IPS-18c (cell line): ENCODE results near the gene EIF4H.
"Not testable (repeated sequence)": the region's sequence is repeated elsewhere in the genome, so short reads cannot be mapped to it uniquely, and the experiment has no call there.

ENCODE experiments used
- H3K4me3 ChIP-seq: 2 replicates; pipeline ENCODE4 v1.7.0; 2013; ENCODE audit warnings: low read depth, mild to moderate bottlenecking, low read length, moderate library complexity; ENCODE audit not compliant: insufficient read depth
- H3K9me3 ChIP-seq: one replicate; pipeline ENCODE4 v1.6.1; 2013; ENCODE audit warnings: mild to moderate bottlenecking, low read length, moderate library complexity; ENCODE audit not compliant: control insufficient read depth, insufficient read depth

Gene EIF4H

GRCh38 chr7:74212661-74213060, 38.5 kb downstream of the EIF4H start:
- no peaks in the 10 kb centered on the region for H3K9me3 ChIP-seq
- H3K4me3 ChIP-seq, result no peak overlapping the region

GRCh38 chr7:74214816-74215630, 40.9 kb downstream of the EIF4H start:
- Histone ChIP-seq H3K9me3 (no peaks in the 10 kb centered on the region), H3K4me3 (no peak overlapping the region)

GRCh38 chr7:74215921-74216320, 41.8 kb downstream of the EIF4H start:
- no peak overlapping the region for H3K4me3 ChIP-seq
- H3K9me3 ChIP-seq, result no peaks in the 10 kb centered on the region

- no peaks in the 10 kb centered on the region for H3K9me3 ChIP-seq
Observed at GRCh38 chr7:74216361-74216761, 42.2 kb downstream of the EIF4H start.

GRCh38 chr7:74217455-74218342, 43.5 kb downstream of the EIF4H start:
- Histone ChIP-seq H3K9me3 (no peaks in the 10 kb centered on the region), H3K4me3 (no peak overlapping the region)

More at GRCh38 chr7:74216361-74216761, 42.2 kb downstream of the EIF4H start:
- no peak overlapping the region for H3K4me3 ChIP-seq

- no peak overlapping the region for H3K4me3 ChIP-seq
- H3K9me3 ChIP-seq, result no peaks in the 10 kb centered on the region
Observed at GRCh38 chr7:74218343-74218698, 44.2 kb downstream of the EIF4H start.

GRCh38 chr7:74219416-74219815, 45.3 kb downstream of the EIF4H start:
- no peaks in the 10 kb centered on the region for H3K9me3 ChIP-seq
- H3K4me3 ChIP-seq, result no peak overlapping the region

GRCh38 chr7:74220229-74220628, 46.1 kb downstream of the EIF4H start:
- H3K9me3 ChIP-seq, result no peaks in the 10 kb centered on the region

GRCh38 chr7:74221713-74222112, 47.6 kb downstream of the EIF4H start:
- H3K9me3 ChIP-seq, result no peaks in the 10 kb centered on the region
- no peak overlapping the region for H3K4me3 ChIP-seq

More at GRCh38 chr7:74220229-74220628, 46.1 kb downstream of the EIF4H start:
- H3K4me3 ChIP-seq, result no peak overlapping the region

GRCh38 chr7:74222851-74223710, 48.9 kb downstream of the EIF4H start:
- Histone ChIP-seq H3K4me3 (no peak overlapping the region), H3K9me3 (no peaks in the 10 kb centered on the region)

GRCh38 chr7:74223711-74224510, 49.8 kb downstream of the EIF4H start:
- Histone ChIP-seq H3K9me3 (no peaks in the 10 kb centered on the region), H3K4me3 (no peak overlapping the region)

GRCh38 chr7:74224511-74224832, 50.3 kb downstream of the EIF4H start:
- H3K9me3 ChIP-seq, result no peaks in the 10 kb centered on the region
- H3K4me3 ChIP-seq, result no peak overlapping the region

GRCh38 chr7:74224907-74225306, 50.8 kb downstream of the EIF4H start:
- not testable (repeated sequence) for H3K9me3 ChIP-seq, H3K4me3 ChIP-seq

- Histone ChIP-seq H3K9me3 (no peaks in the 10 kb centered on the region), H3K4me3 (no peak overlapping the region)
Observed at GRCh38 chr7:74225400-74225799, 51.2 kb downstream of the EIF4H start.

GRCh38 chr7:74226633-74227032, 52.5 kb downstream of the EIF4H start:
- Histone ChIP-seq H3K4me3 (no peak overlapping the region), H3K9me3 (no peaks in the 10 kb centered on the region)

- Histone ChIP-seq H3K9me3 (no peaks in the 10 kb centered on the region), H3K4me3 (no peak overlapping the region)
Observed at GRCh38 chr7:74228951-74229900, 55.1 kb downstream of the EIF4H start.
